GM12878 (cell line): ENCODE results near the gene RUFY2. TPM values are rescaled to one million over a fixed set of nuclear protein-coding genes. Genes with fewer than 3 reads are reported as not detected.

Experiments used
- ATAC-seq: fragments of 200-7000 bp; cut with Tn5 transposase; 3 replicates; pipeline ENCODE4 v1.9.1; 2020; ENCODE audit warnings: mild to moderate bottlenecking, moderate library complexity
- BruUV-seq: library from RNA; stranded (reverse); fragments of 400-500 nt; replicated peaks from 2 replicates; lab custom pipeline; 2021; lab: Mats Ljungman, UMichigan
- CTCF ChIA-PET: fragments of 300-600 bp; sonication (Branson Sonifier 250); formaldehyde crosslinking; extraction: SDS; loops from one replicate; lab custom pipeline; 2021; ENCODE audit warnings: inconsistent platforms; lab: Yijun Ruan, JAX
- POLR2A ChIA-PET: fragments of 350-600 bp; formaldehyde crosslinking; extraction: SDS; loops from one replicate; lab custom pipeline; 2021; ENCODE audit warnings: inconsistent platforms; lab: Charles Lee
- RAD21 ChIA-PET: fragments of 300-600 bp; sonication (Branson Sonifier 250); formaldehyde crosslinking; loops from one replicate; lab custom pipeline; 2023; ENCODE audit warnings: antibody characterized with exemption; ENCODE audit not compliant: unreplicated experiment; lab: Charles Lee
- SMC1A ChIA-PET: fragments of 300-600 bp; sonication (Branson Sonifier 250); formaldehyde crosslinking; loops from one replicate; lab custom pipeline; 2023; ENCODE audit not compliant: unreplicated experiment, uncharacterized antibody; lab: Charles Lee
- DNase-seq: peaks from one replicate; pipeline ENCODE4 v3.0.0-alpha.2; 2011; ENCODE audit warnings: low read depth, low spot score
- FAIRE-seq: peaks from 3 replicates; lab custom pipeline; 2011; peaks lifted over from hg19 to GRCh38; lab: Jason Lieb, UNC
- H2AFZ ChIP-seq: 2 replicates; pipeline ENCODE4 v1.6.0; 2011; ENCODE audit warnings: low read depth, low read length, control low read depth; ENCODE audit not compliant: control insufficient read depth
- H3K27ac ChIP-seq: 2 replicates; pipeline ENCODE4 v1.5.1; 2011; ENCODE audit warnings: control low read depth; ENCODE audit not compliant: control insufficient read depth, insufficient read depth
- H3K27me3 ChIP-seq, 2 experiments: replicated peaks in 1 of 2; 2 replicates each; pipeline versions ENCODE4 v1.6.0 to v1.6.1; 2011; ENCODE audit warnings: low read length in 1 of 2; ENCODE audit not compliant: control insufficient read depth in 2 of 2, insufficient read depth in 2 of 2
- H3K36me3 ChIP-seq, 2 experiments: 2 replicates each; pipeline ENCODE4 v1.5.1; 2011; ENCODE audit warnings: low read length in 1 of 2; ENCODE audit not compliant: control insufficient read depth in 2 of 2, insufficient read depth in 2 of 2
- H3K4me1 ChIP-seq: 2 replicates; pipeline ENCODE4 v1.6.1; 2011; ENCODE audit warnings: mild to moderate bottlenecking, low read length, moderate library complexity, mixed read lengths; ENCODE audit not compliant: control insufficient read depth, insufficient read depth
- H3K4me2 ChIP-seq: 2 replicates; pipeline ENCODE4 v1.6.0; 2011; ENCODE audit warnings: control low read depth; ENCODE audit not compliant: control insufficient read depth, insufficient read depth
- H3K4me3 ChIP-seq: fragments of 200-600 bp; sonication (generic); 2 replicates; pipeline ENCODE4 v1.5.1; 2016
- H3K79me2 ChIP-seq: 2 replicates; pipeline ENCODE4 v1.6.0; 2011; ENCODE audit warnings: low read length; ENCODE audit not compliant: control insufficient read depth, insufficient read depth
- H3K9ac ChIP-seq: 2 replicates; pipeline ENCODE4 v1.8.0; 2011; ENCODE audit warnings: low read length, control low read depth, mixed read lengths; ENCODE audit not compliant: control insufficient read depth, insufficient read depth
- H3K9me3 ChIP-seq: replicated peaks from 3 replicates; pipeline ENCODE4 v1.5.1; 2011; ENCODE audit warnings: mild to moderate bottlenecking, low read length; ENCODE audit not compliant: control insufficient read depth, insufficient read depth
- H4K20me1 ChIP-seq: 2 replicates; pipeline ENCODE4 v1.6.0; 2011; ENCODE audit not compliant: control insufficient read depth, insufficient read depth
- CEBPB ChIP-seq, 2 experiments: fragments of 150-350 bp in 1 of 2; IDR thresholded peaks; 2 replicates each; pipeline ENCODE4 v1.6.1; 2012 to 2014; ENCODE audit warnings: low read depth in 2 of 2, low read length in 2 of 2, borderline replicate concordance in 1 of 2, inconsistent platforms in 1 of 2
- PML ChIP-seq: IDR thresholded peaks from 2 replicates; pipeline ENCODE4 v1.6.1; 2012; ENCODE audit warnings: low read length, inconsistent platforms
- WGBS: methylation state at CpG from one replicate; pipeline ENCODE4 v1.1.6; 2016; ENCODE audit warnings: low lambda C conversion rate; ENCODE audit not compliant: insufficient replicate concordance, insufficient coverage; ENCODE audit errors: missing lambda C conversion rate; 5-methylcytosine and 5-hydroxymethylcytosine counted together
- in situ Hi-C: fragments of 300-500 bp; cut with MboI; formaldehyde crosslinking; loops from 9 replicates; pipeline ENCODE4 v1.14.3; 2018; ENCODE audit warnings: mixed read lengths
- intact Hi-C: fragments of 100-400 bp; cut with micrococcal nuclease; formaldehyde crosslinking; loops from one replicate; pipeline ENCODE4 v1.14.2; 2022; ENCODE audit not compliant: unreplicated experiment
- polyA plus RNA-seq, 11 experiments: library from polyadenylated mRNA; depleted of rRNA in 4 of 11; unstranded in 6 of 11; stranded (reverse) in 5 of 11; fragments of >200 nt; fragmentation: Nextera tagmentation in 4 of 11; fragmentation: Illumina TruSeq in 1 of 11; extraction: Ambion mirVana in 4 of 11; extraction: Trizol in 1 of 11; gene quantifications; 1 replicate in 1 of 11; 2 replicates in 10 of 11; pipeline versions ENCODE4 v1.2.1 to v1.2.3, GENCODE V29; 2011 to 2016; ENCODE audit warnings: inconsistent platforms in 2 of 11, missing spikeins in 2 of 11, low read depth in 1 of 11
- total RNA-seq, 4 experiments: library from RNA; depleted of rRNA in 3 of 4; stranded (reverse); fragments of >200 nt in 3 of 4; fragmentation: Illumina TruSeq in 1 of 4; extraction: Trizol in 1 of 4; gene quantifications; 2 replicates each; pipeline versions ENCODE4 v1.2.1 to v1.2.3, GENCODE V29; 2013 to 2021

RUFY2 gene
- total and polyA plus RNA-seq, 10 of the 15 experiments (the other 5 are each of a cell fraction or from before 2014, with no cell fraction given), result 1.7 to 8.4 (median 5.8) TPM

DNA sequence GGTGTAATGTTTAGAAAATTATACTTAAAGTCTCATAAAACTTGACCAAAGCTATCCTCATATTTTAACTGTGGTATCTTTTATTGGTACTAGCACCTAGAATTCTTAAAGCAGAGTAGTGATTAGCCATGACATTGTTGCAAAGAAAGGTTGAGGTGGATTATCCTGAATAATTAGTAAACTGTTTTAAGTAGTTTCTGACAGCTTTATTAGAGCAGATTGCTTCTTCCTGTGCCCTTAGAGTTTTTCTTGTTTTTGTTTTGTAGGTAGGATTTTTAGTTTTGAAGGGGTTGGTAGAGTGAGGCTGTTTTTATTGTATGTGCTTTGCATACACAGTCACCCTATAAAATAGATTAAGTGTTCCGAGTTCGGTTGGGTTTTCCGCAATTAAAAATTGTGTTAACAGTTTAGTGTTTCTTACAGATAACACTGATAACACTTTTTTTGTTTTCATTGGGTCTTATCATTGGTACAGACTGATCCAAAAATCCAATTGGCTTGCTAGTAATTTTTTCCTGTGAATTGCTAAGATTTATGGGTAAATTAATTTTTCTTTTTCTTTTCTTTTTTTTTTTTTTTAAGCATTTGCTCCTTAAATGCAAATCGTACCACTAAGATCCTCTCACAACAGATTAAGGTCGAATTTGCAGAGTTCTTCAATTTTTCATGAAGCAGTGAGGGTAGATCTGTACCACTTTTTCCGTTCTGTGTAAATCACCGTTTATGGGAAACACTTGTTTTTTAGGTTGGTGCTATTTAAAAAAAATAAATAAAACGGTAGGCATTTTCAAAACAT lies 72.2 kb downstream of the RUFY2 start:
- SMC1A ChIA-PET, result interaction anchor here (1.8 to 2.2 kb wide), 2 partner anchors 14 to 122 kb away, joined by 4 to 16 read pairs; no protein-coding TSS in a partner anchor
- in situ Hi-C loops, result loop anchor here (5.0 kb wide), 1 partner anchor 448 kb away; no protein-coding TSS in a partner anchor
- no peak overlapping the region for H2AFZ ChIP-seq
- H4K20me1 ChIP-seq, result no peaks in the 10 kb centered on the region; the same call in 1 of the 2 replicates
- BruUV-seq, result no TSS peak
- 0% methylated on average over 8 of the region's 8 CpGs for WGBS
- no peaks in the 10 kb centered on the region for H3K9me3 ChIP-seq
- no peaks in the 10 kb centered on the region for H3K27me3 ChIP-seq
- RAD21 ChIA-PET, result interaction anchor here (1.5 kb wide), 1 partner anchor 122 kb away, joined by 5 read pairs; no protein-coding TSS in a partner anchor
- no peaks in the 10 kb centered on the region; the same call in 1 of the 2 replicates for H3K4me1 ChIP-seq
- 0 out of 2 replicates have a peak overlapping the region, but pooled peaks have one; percentile 2 for H3K27ac ChIP-seq
- no peak for ATAC-seq
- peak overlapping the region; percentile 83 for H3K4me2 ChIP-seq
- TF ChIP-seq CEBPB (IDR thresholded peaks at IDR 0.05; ENCODE audit: borderline replicate concordance in 1 of 2, low read depth in 2 of 2, low read length in 2 of 2), result no peak
- TF ChIP-seq PML, result 0 out of 2 replicates have a peak, but pooled peaks have one; percentile 0
- intact Hi-C loops, result loop anchor here (5.0 to 10.0 kb wide), 2 partner anchors 453 to 570 kb away; partner anchors contain the start of genes DDX50 and SIRT1
- H3K79me2 ChIP-seq, result peaks cover 85% of the 10 kb centered on the region
- H3K4me3 ChIP-seq, result peak overlapping the region; percentile 99
- FAIRE-seq, result no peak
- peak overlapping the region; percentile 51 for H3K9ac ChIP-seq
- peaks cover 2 to 17% of the 10 kb centered on the region in 2 experiments for H3K36me3 ChIP-seq
- CTCF ChIA-PET, result interaction anchor here (1.0 to 5.2 kb wide), 6 partner anchors 13 to 123 kb away, joined by 3 to 32 read pairs (median 8); no protein-coding TSS in a partner anchor
- POLR2A ChIA-PET, result interaction anchor here (0.7 to 5.7 kb wide), 3 partner anchors 21 to 162 kb away, joined by 3 to 37 read pairs (median 6); no protein-coding TSS in a partner anchor
- no peak for DNase-seq
